HUES48 (cell line): Measurements from ENCODE around the gene TMEM184C.
A peak's percentile ranks its signal among the peaks of the same experiment; 100 is the strongest.

Experiments used
- H3K27ac ChIP-seq: one replicate; pipeline ENCODE4 v1.7.0; 2013; ENCODE audit warnings: low read depth, low read length, inconsistent platforms
- H3K27me3 ChIP-seq: 2 replicates; pipeline ENCODE4 v1.6.1; 2013; ENCODE audit warnings: mild to moderate bottlenecking, low read length; ENCODE audit not compliant: control insufficient read depth, insufficient read depth
- H3K36me3 ChIP-seq: 2 replicates; pipeline ENCODE4 v1.6.1; 2013; ENCODE audit warnings: low read length; ENCODE audit not compliant: control insufficient read depth, insufficient read depth
- H3K4me1 ChIP-seq: 2 replicates; pipeline ENCODE4 v1.6.1; 2013; ENCODE audit warnings: mild to moderate bottlenecking, low read length; ENCODE audit not compliant: control insufficient read depth, insufficient read depth
- H3K4me3 ChIP-seq: 2 replicates; pipeline ENCODE4 v1.5.1; 2013; ENCODE audit warnings: mild to moderate bottlenecking, low read depth, low read length
- H3K9ac ChIP-seq: 2 replicates; pipeline ENCODE4 v1.6.1; 2013; ENCODE audit warnings: mild to moderate bottlenecking, low read depth, low read length, moderate library complexity
- H3K9me3 ChIP-seq: 2 replicates; pipeline ENCODE4 v1.6.1; 2013; ENCODE audit warnings: low read length; ENCODE audit not compliant: control insufficient read depth, insufficient read depth

The TMEM184C gene

GRCh38 chr4:147617173-147617840, at the start of gene TMEM184C:
Gene TMEM184C (plus strand): TSS chr4:147617397. CDS start chr4:147617957, 560 bp downstream.
- H3K9me3 ChIP-seq = no peaks in the 10 kb centered on the region
- H3K27ac ChIP-seq = peak within 1 kb of the TSS; percentile 89
- peak within 1 kb of the TSS; percentile 99 for H3K4me3 ChIP-seq
- peak within 1 kb of the TSS; percentile 91 for H3K9ac ChIP-seq
- peaks cover 11% of the 10 kb centered on the region; the same call in 1 of the 2 replicates for H3K4me1 ChIP-seq
- H3K36me3 ChIP-seq = peaks cover 17% of the 10 kb centered on the region
- no peaks in the 10 kb centered on the region for H3K27me3 ChIP-seq

GRCh38 chr4:147570616-147571015, 46.6 kb upstream of the TMEM184C start:
- Histone ChIP-seq H3K4me1 (peaks cover 9% of the 10 kb centered on the region), H3K27ac (no peak overlapping the region), H3K36me3 (no peaks in the 10 kb centered on the region), H3K4me3 (no peak overlapping the region), H3K27me3 (no peaks in the 10 kb centered on the region), H3K9me3 (no peaks in the 10 kb centered on the region), H3K9ac (no peak overlapping the region)

DNA sequence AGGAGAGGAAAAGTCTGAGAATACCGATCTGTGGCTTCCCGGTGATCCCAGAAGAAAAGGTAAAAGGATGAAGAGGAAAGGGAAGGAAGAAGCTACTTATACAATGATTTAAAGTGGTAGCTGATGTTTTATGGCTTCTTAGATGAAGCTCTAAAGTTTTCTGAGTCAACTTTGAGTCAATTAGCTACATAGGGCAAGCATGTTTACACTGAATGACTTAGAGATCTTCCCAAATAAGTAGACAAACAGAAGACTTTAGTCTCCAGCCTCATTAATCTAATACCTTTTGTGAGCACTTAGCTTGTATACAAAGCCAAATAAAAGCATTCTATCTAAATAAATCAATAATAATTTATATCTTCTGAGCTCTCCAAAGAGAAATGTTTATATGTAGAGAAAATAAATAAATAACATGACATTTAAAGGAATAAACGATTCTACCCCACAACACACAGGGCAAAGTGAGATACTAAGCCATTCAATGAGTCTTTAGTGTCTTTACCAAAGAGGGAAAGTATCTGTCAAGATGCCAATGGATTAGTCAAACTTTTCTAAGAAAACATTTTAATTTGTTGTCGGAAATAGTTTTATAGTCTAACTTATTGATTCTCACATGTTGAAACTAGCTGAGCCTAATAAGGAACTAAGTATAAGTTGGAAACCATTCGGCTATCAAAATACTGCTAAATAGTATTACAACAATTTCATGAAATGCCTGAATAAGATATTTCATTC, 46.0 kb upstream of the TMEM184C start:
- Histone ChIP-seq H3K9me3 (no peaks in the 10 kb centered on the region), H3K27me3 (no peaks in the 10 kb centered on the region), H3K4me1 (peaks cover 9% of the 10 kb centered on the region), H3K4me3 (no peak overlapping the region), H3K36me3 (no peaks in the 10 kb centered on the region), H3K27ac (no peak overlapping the region), H3K9ac (no peak overlapping the region)

- Histone ChIP-seq H3K9me3 (no peaks in the 10 kb centered on the region), H3K9ac (no peak overlapping the region), H3K27me3 (no peaks in the 10 kb centered on the region), H3K27ac (no peak overlapping the region), H3K36me3 (no peaks in the 10 kb centered on the region), H3K4me3 (no peak overlapping the region), H3K4me1 (no peaks in the 10 kb centered on the region)
Observed at GRCh38 chr4:147576084-147576483, 41.1 kb upstream of the TMEM184C start.

- no peaks in the 10 kb centered on the region for H3K36me3 ChIP-seq
- H3K27ac ChIP-seq = no peak overlapping the region
- no peak overlapping the region for H3K4me3 ChIP-seq
- H3K27me3 ChIP-seq = no peaks in the 10 kb centered on the region
- H3K9ac ChIP-seq = no peak overlapping the region
- no peaks in the 10 kb centered on the region for H3K4me1 ChIP-seq
- no peaks in the 10 kb centered on the region for H3K9me3 ChIP-seq
Observed at GRCh38 chr4:147578051-147578476, 39.1 kb upstream of the TMEM184C start.

- Histone ChIP-seq H3K27ac (no peak overlapping the region), H3K9me3 (no peaks in the 10 kb centered on the region)
Observed at GRCh38 chr4:147578593-147578992, 38.6 kb upstream of the TMEM184C start.

GRCh38 chr4:147580396-147580795, 36.8 kb upstream of the TMEM184C start:
- Histone ChIP-seq H3K36me3 (no peaks in the 10 kb centered on the region), H3K9me3 (peaks cover 4% of the 10 kb centered on the region; the same call in 1 of the 2 replicates), H3K27ac (no peak overlapping the region), H3K27me3 (no peaks in the 10 kb centered on the region), H3K4me1 (no peaks in the 10 kb centered on the region), H3K4me3 (no peak overlapping the region), H3K9ac (no peak overlapping the region)

More at GRCh38 chr4:147578593-147578992, 38.6 kb upstream of the TMEM184C start:
- Histone ChIP-seq H3K4me1 (no peaks in the 10 kb centered on the region), H3K36me3 (no peaks in the 10 kb centered on the region), H3K9ac (no peak overlapping the region), H3K27me3 (no peaks in the 10 kb centered on the region), H3K4me3 (no peak overlapping the region)

- Histone ChIP-seq H3K9ac (no peak overlapping the region), H3K4me1 (no peaks in the 10 kb centered on the region), H3K9me3 (peaks cover 5% of the 10 kb centered on the region; the same call in 1 of the 2 replicates), H3K4me3 (no peak overlapping the region), H3K27ac (no peak overlapping the region), H3K36me3 (no peaks in the 10 kb centered on the region), H3K27me3 (no peaks in the 10 kb centered on the region)
Observed at GRCh38 chr4:147581606-147582350, 35.4 kb upstream of the TMEM184C start.

- Histone ChIP-seq H3K4me1 (peaks cover under 1% of the 10 kb centered on the region; the same call in 1 of the 2 replicates), H3K9me3 (peaks cover 5% of the 10 kb centered on the region; the same call in 1 of the 2 replicates), H3K9ac (no peak overlapping the region), H3K27me3 (no peaks in the 10 kb centered on the region), H3K4me3 (no peak overlapping the region), H3K27ac (no peak overlapping the region), H3K36me3 (no peaks in the 10 kb centered on the region)
Observed at GRCh38 chr4:147582386-147583060, 34.7 kb upstream of the TMEM184C start.

- Histone ChIP-seq H3K9ac (no peak overlapping the region), H3K36me3 (no peaks in the 10 kb centered on the region), H3K4me3 (no peak overlapping the region), H3K4me1 (peaks cover 4% of the 10 kb centered on the region; the same call in 1 of the 2 replicates), H3K9me3 (peaks cover 5% of the 10 kb centered on the region; the same call in 1 of the 2 replicates), H3K27me3 (no peaks in the 10 kb centered on the region), H3K27ac (no peak overlapping the region)
Observed at GRCh38 chr4:147583876-147584275, 33.3 kb upstream of the TMEM184C start.
